RWPE2 (cell line): Measurements from ENCODE around the gene SGO2.

ENCODE experiments used
- ATAC-seq: fragments of 200-7000 bp; cut with Tn5 transposase; 3 replicates; pipeline ENCODE4 v1.9.1; 2021; ENCODE audit warnings: low read depth
- DNase-seq: peaks from one replicate; pipeline ENCODE4 v3.0.0-alpha.2; 2020; ENCODE audit warnings: low spot score
- H3K27ac ChIP-seq: fragments of 450-650 bp; 2 replicates; pipeline ENCODE4 v1.5.1; 2017; ENCODE audit warnings: mild to moderate bottlenecking; ENCODE audit not compliant: poor library complexity, severe bottlenecking
- H3K27me3 ChIP-seq: fragments of 250-450 bp; sonication (Bioruptor Pico); 2 replicates; pipeline ENCODE4 v1.5.1; 2021; ENCODE audit warnings: mild to moderate bottlenecking, moderate library complexity; ENCODE audit not compliant: insufficient read depth, poor library complexity, severe bottlenecking
- H3K36me3 ChIP-seq: fragments of 250-450 bp; sonication (Bioruptor Pico); 2 replicates; pipeline ENCODE4 v1.5.1; 2020; ENCODE audit warnings: low read depth, mild to moderate bottlenecking, moderate library complexity
- H3K4me1 ChIP-seq: fragments of 250-450 bp; sonication (Bioruptor Pico); 2 replicates; pipeline ENCODE4 v1.5.1; 2021; ENCODE audit warnings: mild to moderate bottlenecking, moderate library complexity; ENCODE audit not compliant: insufficient read depth, poor library complexity, severe bottlenecking
- H3K4me3 ChIP-seq: fragments of 250-450 bp; sonication (Bioruptor Pico); 2 replicates; pipeline ENCODE4 v1.5.1; 2021; ENCODE audit warnings: mild to moderate bottlenecking, moderate library complexity; ENCODE audit not compliant: severe bottlenecking
- H3K9me3 ChIP-seq: fragments of 250-450 bp; sonication (Bioruptor Pico); 2 replicates; pipeline ENCODE4 v1.5.1; 2021; ENCODE audit warnings: mild to moderate bottlenecking, moderate library complexity; ENCODE audit not compliant: severe bottlenecking
- CTCF ChIP-seq: fragments of 450-650 bp; IDR thresholded peaks from one replicate; pipeline ENCODE4 v1.5.1; 2017; ENCODE audit warnings: mild to moderate bottlenecking, moderate library complexity; ENCODE audit not compliant: poor library complexity, severe bottlenecking

Gene SGO2

DNA sequence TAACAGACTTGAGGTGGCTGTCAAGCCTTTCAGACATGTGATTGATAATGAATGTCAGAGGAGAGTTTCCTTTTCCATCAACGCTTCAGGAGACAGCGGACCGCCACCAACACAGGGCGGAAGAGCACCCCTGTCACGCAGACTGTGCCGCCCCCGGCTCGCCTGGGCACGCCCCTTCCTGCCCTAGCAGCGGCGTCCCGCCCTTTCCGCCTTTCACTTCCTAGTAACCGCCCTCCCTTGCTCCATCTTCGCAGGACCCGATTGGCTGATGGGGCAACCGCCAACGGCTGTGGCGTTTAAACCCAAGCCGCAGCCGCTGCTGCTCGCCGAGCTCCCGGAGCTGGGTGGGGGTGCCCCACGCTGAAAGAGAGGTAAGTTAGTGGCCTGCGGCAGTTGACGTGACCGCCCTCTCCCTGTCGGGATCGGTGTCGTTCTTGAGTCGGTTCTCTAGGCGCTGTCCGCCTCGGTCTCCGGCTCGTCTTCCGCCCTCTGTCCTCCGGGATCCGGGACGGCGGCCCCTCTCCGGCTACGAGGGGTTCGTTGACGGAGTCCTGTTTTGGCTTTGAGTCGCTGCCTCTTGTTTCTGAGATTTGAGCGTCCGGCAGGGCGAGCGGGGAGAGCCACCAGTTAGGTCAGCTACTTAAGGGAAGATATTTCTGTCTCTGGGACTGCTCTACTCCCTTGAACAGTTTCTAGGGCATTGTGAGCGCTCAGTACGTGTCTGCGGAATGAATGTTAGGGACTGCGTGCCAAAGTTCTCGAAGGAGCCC is at the start of gene SGO2:
SGO2 (plus strand) TSS at position 326 of the 770 bp plus-strand sequence. CDS start 6,769 bp downstream, outside the sequence.
- H3K9me3 ChIP-seq = no peaks in the 10 kb centered on the region

DNA sequence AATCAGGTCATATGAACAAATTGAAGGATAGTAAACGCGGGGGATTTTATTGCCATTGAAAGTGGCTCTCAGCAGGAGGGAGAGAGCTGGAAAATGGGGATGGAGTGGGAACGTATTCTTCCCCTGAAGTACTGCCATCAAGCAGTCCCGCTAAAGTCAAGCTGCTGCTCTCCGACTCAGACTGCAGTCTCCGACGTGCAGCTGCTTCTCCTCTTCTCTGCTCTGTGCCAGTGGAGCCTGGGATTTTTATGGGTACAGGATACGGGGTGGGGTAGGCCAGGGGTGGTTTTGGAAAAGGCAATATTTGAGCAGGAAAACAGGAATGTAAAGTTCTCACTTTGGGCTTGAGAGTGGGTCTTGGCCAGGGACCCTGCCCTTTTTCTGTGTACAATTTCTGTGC is 49.2 kb upstream of the SGO2 start:
- peaks cover 23% of the 10 kb centered on the region for H3K4me1 ChIP-seq
- DNase-seq (no peak), ATAC-seq (no peak)
- no peak overlapping the region for H3K27ac ChIP-seq
- no peaks in the 10 kb centered on the region for H3K27me3 ChIP-seq
- H3K9me3 ChIP-seq = no peaks in the 10 kb centered on the region
- TF ChIP-seq CTCF = no peak
- peaks cover 32% of the 10 kb centered on the region for H3K36me3 ChIP-seq
- H3K4me3 ChIP-seq = no peak overlapping the region

More for the DNA sequence above, at the start of gene SGO2:
- H3K27ac ChIP-seq = peak within 1 kb of the TSS; percentile 55
- no peak for TF ChIP-seq CTCF
- H3K27me3 ChIP-seq = no peaks in the 10 kb centered on the region
- peaks cover 27% of the 10 kb centered on the region for H3K4me1 ChIP-seq
- H3K36me3 ChIP-seq = no peaks in the 10 kb centered on the region
- H3K4me3 ChIP-seq = peak within 1 kb of the TSS; percentile 96
- DNase-seq = peak; percentile 95
- ATAC-seq = peak; percentile 98

DNA sequence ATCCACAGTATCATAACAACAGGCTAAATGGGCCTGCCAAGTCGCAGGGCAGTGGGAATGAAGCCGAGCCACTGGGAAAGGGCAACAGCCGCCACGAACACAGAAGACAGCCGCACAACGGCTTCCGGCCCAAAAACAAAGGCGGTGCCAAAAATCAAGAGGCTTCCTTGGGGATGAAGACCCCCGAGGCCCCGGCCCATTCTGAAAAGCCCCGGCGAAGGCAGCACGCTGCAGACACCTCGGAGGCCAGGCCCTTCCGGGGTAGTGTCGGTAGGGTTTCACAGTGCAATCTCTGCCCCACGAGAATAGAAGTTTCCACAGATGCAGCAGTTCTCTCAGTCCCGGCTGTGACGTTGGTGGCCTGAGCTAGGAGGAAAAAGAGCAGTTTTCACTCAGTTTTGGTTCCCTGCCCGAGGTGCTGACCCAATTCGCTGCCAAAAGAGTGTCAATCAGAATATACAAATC is 48.3 kb upstream of the SGO2 start:
- no peak for ATAC-seq
- Histone ChIP-seq H3K4me1 (peaks cover 23% of the 10 kb centered on the region), H3K4me3 (no peak overlapping the region)

DNA sequence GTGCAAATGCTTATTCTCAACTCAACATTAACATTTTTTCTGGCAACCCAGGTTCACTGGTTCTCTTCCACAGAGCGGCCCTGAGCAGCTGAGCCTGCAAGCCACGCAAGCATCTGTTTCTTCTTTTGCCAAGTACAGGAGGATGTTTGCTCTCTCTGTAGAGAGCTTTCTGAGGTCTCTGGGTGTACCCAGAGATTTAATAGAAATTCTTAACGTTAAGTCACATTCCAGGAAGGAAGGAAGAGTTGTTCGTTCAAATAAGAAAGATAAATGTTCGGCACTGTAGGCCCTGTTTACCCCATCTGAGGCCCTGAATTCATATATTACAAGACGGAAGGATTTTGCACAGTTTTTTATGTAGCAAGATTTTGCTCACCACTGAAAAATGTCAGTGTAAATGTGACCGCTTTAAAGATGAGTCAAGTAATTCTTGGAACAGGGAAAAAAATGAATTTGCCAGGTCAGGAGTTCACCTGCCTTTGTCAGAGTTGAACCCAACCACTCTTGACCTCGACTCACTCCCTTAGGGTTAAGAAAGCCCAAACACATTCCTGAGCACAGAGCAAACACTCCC is 46.2 kb upstream of the SGO2 start:
- no peak for DNase-seq
- TF ChIP-seq CTCF = no peak
- no peaks in the 10 kb centered on the region for H3K9me3 ChIP-seq
- H3K4me1 ChIP-seq = peaks cover 28% of the 10 kb centered on the region
- H3K36me3 ChIP-seq = peaks cover 16% of the 10 kb centered on the region
- H3K27me3 ChIP-seq = no peaks in the 10 kb centered on the region
- peak overlapping the region; percentile 87 for H3K27ac ChIP-seq
- peak; percentile 80 for ATAC-seq
- H3K4me3 ChIP-seq = no peak overlapping the region

More for the DNA sequence above, 48.3 kb upstream of the SGO2 start:
- Histone ChIP-seq H3K9me3 (no peaks in the 10 kb centered on the region), H3K36me3 (peaks cover 24% of the 10 kb centered on the region), H3K27me3 (no peaks in the 10 kb centered on the region), H3K27ac (no peak overlapping the region)
- no peak for DNase-seq
- no peak for TF ChIP-seq CTCF
